ENCODE measurements around the gene IFI16.

Gene IFI16

GRCh38 chr1:159084867-159085266 is 75.2 kb downstream of the IFI16 start:
- TF ChIP-seq CTCF (IDR thresholded peaks at IDR 0.05; ENCODE audit: control extremely low read depth, extremely low read depth, low read depth, missing control alignments), result no peak
- DNase-seq (ENCODE audit: extremely low spot score), result no peak
- CTCF ChIA-PET, result no interaction called here

GRCh38 chr1:159088050-159088449 is 78.3 kb downstream of the IFI16 start:
- ChIA-PET CTCF (interaction anchor here (0.9 to 2.0 kb wide), 12 partner anchors 9 to 587 kb away, joined by 3 to 17 read pairs (median 4); partner anchors contain the start of gene AIM2), POLR2A (no interaction called here)
- no peak for DNase-seq (ENCODE audit: extremely low spot score)
- TF ChIP-seq CTCF (IDR thresholded peaks at IDR 0.05; ENCODE audit: control extremely low read depth, extremely low read depth, low read depth, missing control alignments), result no peak

More at GRCh38 chr1:159084867-159085266, 75.2 kb downstream of the IFI16 start:
- POLR2A ChIA-PET, result no interaction called here

- ChIA-PET POLR2A (no interaction called here), CTCF (interaction anchor here (0.9 to 2.0 kb wide), 17 partner anchors 9 to 886 kb away, joined by 3 to 17 read pairs (median 4); partner anchors contain the start of gene AIM2)
- DNase-seq (ENCODE audit: extremely low spot score), result no peak
- no peak for TF ChIP-seq CTCF (IDR thresholded peaks at IDR 0.05; ENCODE audit: control extremely low read depth, extremely low read depth, low read depth, missing control alignments)
Observed at GRCh38 chr1:159088546-159089183, 79.0 kb downstream of the IFI16 start.

- TF ChIP-seq CTCF (IDR thresholded peaks at IDR 0.05; ENCODE audit: control extremely low read depth, extremely low read depth, low read depth, missing control alignments), result peak; percentile 51
- peak; percentile 31 for DNase-seq (ENCODE audit: extremely low spot score)
- POLR2A ChIA-PET, result no interaction called here
- CTCF ChIA-PET, result interaction anchor here (0.8 to 2.0 kb wide), 16 partner anchors 8 to 887 kb away, joined by 3 to 17 read pairs (median 4); partner anchors contain the start of gene AIM2
Observed at GRCh38 chr1:159089184-159089791, 79.6 kb downstream of the IFI16 start.

GRCh38 chr1:159090286-159091179 is 80.8 kb downstream of the IFI16 start:
- CTCF ChIA-PET, result interaction anchor here (0.8 to 1.6 kb wide), 5 partner anchors 9 to 888 kb away, joined by 3 to 4 read pairs (median 4); no protein-coding TSS in a partner anchor
- POLR2A ChIA-PET, result no interaction called here
- DNase-seq (ENCODE audit: extremely low spot score), result no peak
- no peak for TF ChIP-seq CTCF (IDR thresholded peaks at IDR 0.05; ENCODE audit: control extremely low read depth, extremely low read depth, low read depth, missing control alignments)

GRCh38 chr1:159091180-159091560 is 81.5 kb downstream of the IFI16 start:
- no peak for TF ChIP-seq CTCF (IDR thresholded peaks at IDR 0.05; ENCODE audit: control extremely low read depth, extremely low read depth, low read depth, missing control alignments)
- CTCF ChIA-PET, result interaction anchor here (1.0 kb wide), 1 partner anchor 16 kb away, joined by 3 read pairs; no protein-coding TSS in a partner anchor
- no peak for DNase-seq (ENCODE audit: extremely low spot score)
- POLR2A ChIA-PET, result no interaction called here
